ENCODE measurements around the gene GMCL2. TPM values are rescaled to one million over a fixed set of nuclear protein-coding genes. Genes with fewer than 3 reads are reported as not detected.

GMCL2 gene
- total RNA-seq, 1 experiment from 2014 or later, result not detected

DNA sequence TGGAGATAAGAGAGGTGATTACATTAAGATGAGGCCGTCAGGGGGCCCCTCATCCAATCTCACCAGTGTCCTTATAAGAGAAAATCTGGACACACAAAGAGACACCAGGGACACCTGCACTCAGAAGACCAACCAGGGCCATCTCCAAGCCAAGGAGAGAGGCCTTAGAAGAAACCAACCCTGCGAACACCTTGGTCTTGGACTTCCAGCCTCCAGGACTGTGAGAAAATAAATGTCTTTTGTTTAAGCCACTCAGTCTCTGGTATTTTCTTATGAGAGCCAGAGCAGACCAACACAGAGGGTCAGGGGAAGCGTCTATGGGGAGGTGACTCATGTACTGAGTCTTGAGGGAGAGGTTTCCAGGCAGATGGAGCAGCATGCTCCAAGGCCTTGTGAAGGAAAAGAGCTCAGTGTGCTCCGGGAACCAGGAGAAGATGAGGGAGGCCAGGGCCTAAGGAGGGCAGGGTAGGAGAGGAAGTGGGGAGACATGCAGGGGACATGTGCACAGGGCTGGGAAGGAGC lies 40.0 kb upstream of the GMCL2 start:
- Histone ChIP-seq H3K4me1 (ENCODE audit: control insufficient read depth in 1 of 2, insufficient read depth in 2 of 2, low read length in 2 of 2) (peaks cover 13 to 17% of the 10 kb centered on the region in 2 experiments), H2AFZ (ENCODE audit: low read depth, low read length, poor library complexity, severe bottlenecking) (no peak overlapping the region), H3K79me2 (ENCODE audit: insufficient read depth, low read length) (peaks cover 30% of the 10 kb centered on the region), H3K27me3 (ENCODE audit: insufficient read depth, low read length) (no peaks in the 10 kb centered on the region), H3K9ac (ENCODE audit: low read length) (no peak overlapping the region), H3K36me3 (ENCODE audit: control insufficient read depth in 1 of 2, insufficient read depth in 2 of 2, low read length in 2 of 2) (peaks cover 3 to 37% of the 10 kb centered on the region in 2 experiments; a peak in 3 of 4 replicates), H3K4me3 (replicated peaks in 1 of 2; ENCODE audit: low read depth in 1 of 2, low read length in 2 of 2) (no peak overlapping the region), H4K20me1 (ENCODE audit: insufficient read depth) (no peaks in the 10 kb centered on the region), H3K9me2 (ENCODE audit: insufficient read depth) (no peaks in the 10 kb centered on the region), H3K4me2 (ENCODE audit: low read length) (no peak overlapping the region), H3K9me3 (ENCODE audit: control insufficient read depth in 1 of 2, insufficient read depth in 1 of 2, low read depth in 1 of 2, low read length in 2 of 2) (no peaks in the 10 kb centered on the region), H3K27ac (ENCODE audit: low read depth, low read length) (no peak overlapping the region)
- ChIA-PET RAD21 (ENCODE audit: low non-redundant PET in 1 of 2, low total read pairs in 2 of 2, uncharacterized antibody in 2 of 2, unreplicated experiment in 2 of 2) (no interaction called here), CTCF (no interaction called here), POLR2A (no interaction called here)
- DNase-seq (ENCODE audit: low read depth, low spot score) (no peak), ATAC-seq (no peak)
- intact Hi-C loops (cut with micrococcal nuclease), result no loop called here
- TF ChIP-seq CEBPB (IDR thresholded peaks at IDR 0.05; ENCODE audit: low read depth) (no peak), TCF7L2 (IDR thresholded peaks at IDR 0.05; ENCODE audit: borderline replicate concordance, extremely low read depth, insufficient read depth, insufficient read length) (no peak), ELF1 (IDR thresholded peaks at IDR 0.05; ENCODE audit: borderline replicate concordance, low read depth) (no peak), ZNF274 (IDR thresholded peaks at IDR 0.05; ENCODE audit: low read depth, low read length) (no peak), SP1 (IDR thresholded peaks at IDR 0.05; ENCODE audit: low read depth) (no peak), EZH2phosphoT487 (IDR thresholded peaks at IDR 0.05; ENCODE audit: borderline replicate concordance) (no peak), EGR1 (IDR thresholded peaks at IDR 0.05; ENCODE audit: low read depth) (no peak), POLR2AphosphoS5 (IDR thresholded peaks at IDR 0.05; ENCODE audit: low read depth, low read length) (no peak), RAD21 (IDR thresholded peaks at IDR 0.05; ENCODE audit: low read depth) (no peak), SRF (IDR thresholded peaks at IDR 0.05; ENCODE audit: low read depth) (no peak), ZFX (IDR thresholded peaks at IDR 0.05) (no peak), EZH2 (IDR thresholded peaks at IDR 0.05) (no peak), YY1 (IDR thresholded peaks at IDR 0.05; ENCODE audit: extremely low read depth, insufficient replicate concordance, low read depth, low read length) (no peak), JUND (IDR thresholded peaks at IDR 0.05) (no peak)
- TF ChIP-seq, protein P1, sequence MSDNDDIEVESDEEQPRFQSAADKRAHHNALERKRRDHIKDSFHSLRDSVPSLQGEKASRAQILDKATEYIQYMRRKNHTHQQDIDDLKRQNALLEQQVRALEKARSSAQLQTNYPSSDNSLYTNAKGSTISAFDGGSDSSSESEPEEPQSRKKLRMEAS (IDR thresholded peaks at IDR 0.05), result no peak
- TF ChIP-seq, protein P2, sequence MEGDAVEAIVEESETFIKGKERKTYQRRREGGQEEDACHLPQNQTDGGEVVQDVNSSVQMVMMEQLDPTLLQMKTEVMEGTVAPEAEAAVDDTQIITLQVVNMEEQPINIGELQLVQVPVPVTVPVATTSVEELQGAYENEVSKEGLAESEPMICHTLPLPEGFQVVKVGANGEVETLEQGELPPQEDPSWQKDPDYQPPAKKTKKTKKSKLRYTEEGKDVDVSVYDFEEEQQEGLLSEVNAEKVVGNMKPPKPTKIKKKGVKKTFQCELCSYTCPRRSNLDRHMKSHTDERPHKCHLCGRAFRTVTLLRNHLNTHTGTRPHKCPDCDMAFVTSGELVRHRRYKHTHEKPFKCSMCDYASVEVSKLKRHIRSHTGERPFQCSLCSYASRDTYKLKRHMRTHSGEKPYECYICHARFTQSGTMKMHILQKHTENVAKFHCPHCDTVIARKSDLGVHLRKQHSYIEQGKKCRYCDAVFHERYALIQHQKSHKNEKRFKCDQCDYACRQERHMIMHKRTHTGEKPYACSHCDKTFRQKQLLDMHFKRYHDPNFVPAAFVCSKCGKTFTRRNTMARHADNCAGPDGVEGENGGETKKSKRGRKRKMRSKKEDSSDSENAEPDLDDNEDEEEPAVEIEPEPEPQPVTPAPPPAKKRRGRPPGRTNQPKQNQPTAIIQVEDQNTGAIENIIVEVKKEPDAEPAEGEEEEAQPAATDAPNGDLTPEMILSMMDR (IDR thresholded peaks at IDR 0.05 in 2 of 3, conservative IDR thresholded peaks at IDR 0.05 in 1 of 3; ENCODE audit: borderline replicate concordance in 1 of 3, insufficient read depth in 1 of 3, low read depth in 2 of 3, low read length in 2 of 3), result no peak
- no TSS peak for BruUV-seq (replicated peaks)
